PC-3 (cell line): ENCODE measurements around the gene SBSN. TPM values are rescaled to one million over a fixed set of nuclear protein-coding genes. Genes with fewer than 3 reads are reported as not detected.

Experiments used
- ATAC-seq: fragments of 200-7000 bp; cut with Tn5 transposase; 2 replicates; pipeline ENCODE4 v1.9.1; 2020; ENCODE audit warnings: mild to moderate bottlenecking, moderate library complexity
- BruUV-seq: library from RNA; stranded (reverse); fragments of 400-500 nt; replicated peaks from 2 replicates; lab custom pipeline; 2021; lab: Mats Ljungman, UMichigan
- CTCF ChIA-PET: fragments of 300-600 bp; sonication (Branson Sonifier 250); formaldehyde crosslinking; loops from one replicate; lab custom pipeline; 2022; ENCODE audit warnings: antibody characterized with exemption; lab: Charles Lee
- POLR2A ChIA-PET: fragments of 300-600 bp; sonication (Branson Sonifier 250); formaldehyde crosslinking; loops from one replicate; lab custom pipeline; 2022; ENCODE audit warnings: antibody characterized with exemption; ENCODE audit not compliant: unreplicated experiment; lab: Charles Lee
- DNase-seq: peaks from one replicate; pipeline ENCODE4 v3.0.0-alpha.2; 2015
- H2AFZ ChIP-seq: fragments of 300-600 bp; sonication (generic); 2 replicates; pipeline ENCODE4 v1.6.0; 2016; ENCODE audit warnings: antibody characterized with exemption, low read length
- H3F3A ChIP-seq: fragments of 300-600 bp; sonication (generic); one replicate; pipeline ENCODE4 v1.6.0; 2017; ENCODE audit warnings: antibody characterized with exemption, low read length, control low read depth, mild to moderate bottlenecking; ENCODE audit not compliant: unreplicated experiment
- H3K27ac ChIP-seq: fragments of 300-600 bp; sonication (generic); 2 replicates; pipeline ENCODE4 v1.5.1; 2016; ENCODE audit warnings: mild to moderate bottlenecking, low read length
- H3K27me3 ChIP-seq: fragments of 300-600 bp; sonication (generic); 2 replicates; pipeline ENCODE4 v1.6.1; 2016; ENCODE audit warnings: low read length, mixed read lengths
- H3K36me3 ChIP-seq: fragments of 300-600 bp; sonication (generic); 2 replicates; pipeline ENCODE4 v1.6.1; 2016; ENCODE audit warnings: low read depth, mixed run types, low read length, mixed read lengths
- H3K4me1 ChIP-seq: fragments of 300-600 bp; sonication (generic); 2 replicates; pipeline ENCODE4 v1.5.1; 2016; ENCODE audit warnings: low read length; ENCODE audit not compliant: insufficient read depth
- H3K4me2 ChIP-seq: fragments of 300-600 bp; sonication (generic); 2 replicates; pipeline ENCODE4 v1.6.0; 2016; ENCODE audit warnings: low read length
- H3K4me3 ChIP-seq: fragments of 300-600 bp; sonication (generic); 2 replicates; pipeline ENCODE4 v1.5.1; 2016; ENCODE audit warnings: mild to moderate bottlenecking, low read length, mixed read lengths
- H3K79me2 ChIP-seq: fragments of 300-600 bp; sonication (generic); 2 replicates; pipeline ENCODE4 v1.6.1; 2017; ENCODE audit warnings: low read length, mixed read lengths
- H3K9ac ChIP-seq: fragments of 300-600 bp; sonication (generic); 2 replicates; pipeline ENCODE4 v1.6.0; 2016; ENCODE audit warnings: mild to moderate bottlenecking, low read length
- H3K9me2 ChIP-seq: fragments of 300-600 bp; sonication (generic); replicated peaks from 2 replicates; pipeline ENCODE4 v1.6.1; 2016; ENCODE audit warnings: mixed run types, low read length, mixed read lengths
- H3K9me3 ChIP-seq: fragments of 300-600 bp; sonication (generic); 2 replicates; pipeline ENCODE4 v1.6.1; 2016; ENCODE audit warnings: low read length, mixed read lengths
- H4K20me1 ChIP-seq: fragments of 300-600 bp; sonication (generic); 2 replicates; pipeline ENCODE4 v1.6.1; 2016; ENCODE audit warnings: low read length, mixed read lengths
- CTCF ChIP-seq: fragments of 300-600 bp; sonication (generic); conservative IDR thresholded peaks from 2 replicates; pipeline ENCODE4 v1.5.1; 2017; ENCODE audit warnings: antibody characterized with exemption, low read depth, mild to moderate bottlenecking, low read length
- EZH2 ChIP-seq: fragments of 300-600 bp; sonication (generic); IDR thresholded peaks from one replicate; pipeline ENCODE4 v1.6.1; 2017; ENCODE audit warnings: antibody characterized with exemption, mild to moderate bottlenecking, low read length; ENCODE audit not compliant: unreplicated experiment
- EZH2phosphoT487 ChIP-seq: fragments of 300-600 bp; sonication (generic); IDR thresholded peaks from 2 replicates; pipeline ENCODE4 v1.6.1; 2018; ENCODE audit warnings: mild to moderate bottlenecking, antibody characterized with exemption, low read length, borderline replicate concordance
- intact Hi-C: fragments of 100-400 bp; cut with micrococcal nuclease; formaldehyde crosslinking; loops from 2 replicates; pipeline ENCODE4 v1.9.0; 2023
- total RNA-seq: library from RNA; depleted of rRNA; stranded (reverse); fragments of >200 nt; gene quantifications from 2 replicates; pipeline ENCODE4 v1.2.3, GENCODE V29; 2014

Gene SBSN
- total RNA-seq, 1 experiment from 2014 or later: 0.26 TPM

DNA sequence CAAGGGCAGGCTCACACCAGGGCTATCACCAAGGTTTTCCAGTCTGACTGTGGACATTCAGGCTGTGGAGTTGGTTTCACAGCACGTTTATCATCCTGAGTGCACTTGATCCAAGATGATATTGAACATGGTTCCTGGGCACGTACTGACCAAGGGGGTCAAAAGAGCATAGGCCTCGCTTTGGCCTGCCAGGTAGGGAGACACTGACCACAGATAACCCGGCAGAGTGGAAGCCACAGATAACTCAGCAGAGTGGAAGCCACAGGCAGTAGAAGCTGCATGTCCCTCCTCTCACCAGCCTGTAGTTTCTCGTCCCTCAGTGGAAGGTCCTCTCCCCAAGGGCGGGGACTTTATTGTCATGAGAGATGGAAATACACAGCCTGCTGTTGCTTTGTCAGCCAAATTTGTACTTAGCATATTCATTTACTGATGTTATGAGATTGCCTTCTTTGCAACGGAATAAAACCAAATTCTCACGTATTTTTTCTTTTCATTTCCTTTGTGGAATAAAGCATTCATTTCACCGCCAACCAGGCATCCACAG, 29.1 kb downstream of the SBSN start:
- Histone ChIP-seq H4K20me1 (no peaks in the 10 kb centered on the region), H3K27ac (no peak overlapping the region), H3K4me3 (no peak overlapping the region), H2AFZ (no peak overlapping the region), H3K27me3 (no peaks in the 10 kb centered on the region), H3K4me1 (no peaks in the 10 kb centered on the region), H3K79me2 (no peaks in the 10 kb centered on the region), H3K9me3 (no peaks in the 10 kb centered on the region), H3K36me3 (no peaks in the 10 kb centered on the region), H3K9me2 (no peaks in the 10 kb centered on the region), H3K4me2 (no peak overlapping the region), H3F3A (no peaks in the 10 kb centered on the region), H3K9ac (no peak overlapping the region)
- intact Hi-C loops: no loop called here
- TF ChIP-seq EZH2 (no peak), EZH2phosphoT487 (no peak), CTCF (no peak)
- CTCF ChIA-PET: no interaction called here
- no peak for DNase-seq
- BruUV-seq: no TSS peak
- no peak for ATAC-seq
- POLR2A ChIA-PET: no interaction called here

GRCh38 chr19:35498220-35498619, 29.9 kb downstream of the SBSN start:
- no peaks in the 10 kb centered on the region for H4K20me1 ChIP-seq
- CTCF ChIA-PET: no interaction called here
- H3F3A ChIP-seq: no peaks in the 10 kb centered on the region
- no peak for ATAC-seq
- H3K36me3 ChIP-seq: no peaks in the 10 kb centered on the region
- no peaks in the 10 kb centered on the region for H3K9me2 ChIP-seq
- H3K27ac ChIP-seq: no peak overlapping the region
- TF ChIP-seq CTCF (no peak), EZH2 (no peak), EZH2phosphoT487 (no peak)
- H3K4me1 ChIP-seq: no peaks in the 10 kb centered on the region
- no peak overlapping the region for H3K4me2 ChIP-seq
- H3K4me3 ChIP-seq: no peak overlapping the region
- H3K27me3 ChIP-seq: no peaks in the 10 kb centered on the region
- H2AFZ ChIP-seq: no peak overlapping the region
- POLR2A ChIA-PET: no interaction called here
- BruUV-seq: no TSS peak
- H3K79me2 ChIP-seq: no peaks in the 10 kb centered on the region
- intact Hi-C loops: no loop called here
- DNase-seq: no peak
- H3K9me3 ChIP-seq: no peaks in the 10 kb centered on the region
- no peak overlapping the region for H3K9ac ChIP-seq

DNA sequence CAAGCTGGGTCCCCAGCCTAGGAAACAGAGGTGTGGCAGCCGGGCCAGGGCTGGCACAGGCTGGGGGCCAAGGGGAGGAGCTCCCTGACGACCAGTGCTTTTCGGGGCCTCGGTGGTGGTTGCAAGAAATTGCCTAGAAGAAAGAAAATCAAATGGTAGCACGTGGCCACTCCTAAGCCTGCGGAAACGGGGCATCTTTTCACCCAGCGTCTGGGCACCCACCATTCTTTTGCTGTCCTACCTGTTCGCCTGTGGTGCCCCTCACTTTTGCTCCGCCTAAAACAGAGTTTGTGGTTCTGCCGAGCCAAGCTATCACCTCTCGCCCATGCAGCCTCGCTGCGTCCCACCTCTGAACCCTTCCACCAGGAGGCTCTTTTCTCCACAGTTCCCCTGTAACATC, 30.7 kb downstream of the SBSN start:
- no peaks in the 10 kb centered on the region for H4K20me1 ChIP-seq
- H3K9me2 ChIP-seq: no peaks in the 10 kb centered on the region
- H3K36me3 ChIP-seq: no peaks in the 10 kb centered on the region
- ATAC-seq (no peak), DNase-seq (no peak)
- H3K4me1 ChIP-seq: no peaks in the 10 kb centered on the region
- ChIA-PET CTCF (no interaction called here), POLR2A (no interaction called here)
- no peak overlapping the region for H2AFZ ChIP-seq
- H3K4me3 ChIP-seq: no peak overlapping the region
- BruUV-seq: no TSS peak
- H3F3A ChIP-seq: no peaks in the 10 kb centered on the region
- intact Hi-C loops: no loop called here
- no peak for TF ChIP-seq EZH2phosphoT487
- no peak for TF ChIP-seq CTCF
- no peaks in the 10 kb centered on the region for H3K9me3 ChIP-seq
- H3K79me2 ChIP-seq: no peaks in the 10 kb centered on the region
- no peak overlapping the region for H3K9ac ChIP-seq
- no peak overlapping the region for H3K27ac ChIP-seq
- no peak overlapping the region for H3K4me2 ChIP-seq
- H3K27me3 ChIP-seq: no peaks in the 10 kb centered on the region
